ENCODE measurements around the gene BRF1. TPM values are rescaled to one million over a fixed set of nuclear protein-coding genes. Genes with fewer than 3 reads are reported as not detected.
"Not testable (repeated sequence)": the region's sequence is repeated elsewhere in the genome, so short reads cannot be mapped to it uniquely, and the experiment has no call there.

The BRF1 gene
- polyA plus RNA-seq, 3 donors, result 28.0 to 30.7 (median 30.5) TPM

DNA sequence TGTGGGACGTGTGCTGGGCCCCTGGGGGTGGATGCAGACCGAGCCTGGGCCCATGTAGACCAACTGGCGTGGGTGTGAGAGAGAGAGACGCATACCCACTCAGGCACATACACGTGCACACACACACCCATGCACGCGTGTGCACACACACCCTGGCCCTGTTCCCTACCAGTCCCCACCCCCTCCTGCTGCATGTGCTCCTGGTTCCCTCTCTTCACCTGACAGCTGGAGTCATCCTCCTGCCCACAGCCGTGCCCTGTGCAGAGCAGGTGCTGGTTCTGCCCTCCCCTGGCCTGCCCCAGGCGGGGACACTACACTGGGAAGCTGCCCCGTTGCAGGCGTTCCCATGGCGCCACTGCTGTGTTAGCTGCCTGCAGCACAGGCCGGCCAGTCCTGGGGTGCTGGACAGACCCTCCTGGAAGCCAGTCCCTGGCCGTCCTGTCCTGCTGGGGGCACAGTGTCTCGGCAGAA, 32.3 kb upstream of the BRF1 start:
- no peak for DNase-seq (ENCODE audit: low read depth in 3 of 3, low spot score in 2 of 3)

DNA sequence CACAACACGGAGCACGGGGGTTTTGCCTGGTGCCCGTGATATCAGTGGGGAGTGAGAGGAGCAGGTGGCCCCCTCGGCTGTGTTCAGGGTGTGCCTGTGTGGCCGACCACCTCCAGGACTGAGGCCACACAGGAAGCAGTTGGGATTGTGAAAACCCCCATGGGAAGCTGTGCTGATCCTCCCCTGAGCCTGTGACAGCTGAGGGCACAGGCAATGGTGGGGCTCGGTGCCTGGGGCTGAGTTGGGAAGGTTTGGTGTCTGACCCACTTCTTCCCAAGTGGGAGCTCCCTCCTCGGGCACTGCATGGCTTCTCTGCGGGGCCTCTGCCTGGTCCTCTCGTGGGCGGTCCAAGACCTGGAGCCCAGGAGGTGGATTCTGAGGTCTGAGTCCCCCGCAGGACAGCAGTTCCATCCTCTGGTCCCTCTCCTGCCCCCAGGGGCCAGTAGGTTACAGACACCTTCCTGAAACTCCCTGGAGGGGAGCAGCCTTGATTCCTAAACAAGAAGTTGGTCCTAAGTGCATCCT, 31.6 kb upstream of the BRF1 start:
- DNase-seq (ENCODE audit: low read depth in 3 of 3, low spot score in 2 of 3), result no peak

DNA sequence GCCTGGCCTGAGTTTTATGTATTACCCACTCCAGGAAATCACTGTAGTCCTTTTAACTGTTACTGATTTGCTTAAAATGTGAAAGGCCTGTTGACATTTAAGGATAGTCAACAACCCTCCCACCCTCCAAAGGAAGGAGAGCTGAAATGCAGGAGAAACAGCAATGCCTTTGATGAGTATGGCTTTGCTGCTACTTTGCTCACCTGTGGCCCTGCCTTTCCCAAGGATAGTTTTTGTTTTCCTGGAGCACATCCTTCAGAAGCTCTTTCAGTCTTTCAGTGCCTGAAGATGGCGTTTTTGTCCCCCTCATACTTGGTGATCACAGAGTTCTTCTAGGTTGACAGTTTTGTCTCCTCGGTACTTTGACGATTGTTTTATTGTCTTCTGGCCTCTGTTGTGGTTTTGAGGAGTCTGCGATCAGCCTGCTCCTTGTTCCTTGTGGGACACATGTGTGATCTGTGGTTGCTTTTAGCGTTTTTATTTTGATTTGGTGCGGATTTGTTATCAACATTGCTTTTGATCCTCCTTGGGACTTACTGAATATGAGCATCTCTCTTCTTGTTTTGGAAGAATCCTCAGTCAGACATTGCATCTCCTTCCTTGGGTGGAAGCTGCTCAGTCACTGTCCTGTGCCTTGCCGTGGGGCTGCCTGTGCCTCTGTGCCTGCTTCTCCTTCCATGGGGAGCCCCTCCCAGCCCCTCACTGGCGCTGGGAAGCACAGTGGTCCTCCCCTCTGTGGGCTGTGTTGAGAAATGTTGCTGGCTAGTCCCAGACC, 31.0 kb upstream of the BRF1 start:
- no peak for DNase-seq (ENCODE audit: low read depth in 3 of 3, low spot score in 2 of 3)

DNA sequence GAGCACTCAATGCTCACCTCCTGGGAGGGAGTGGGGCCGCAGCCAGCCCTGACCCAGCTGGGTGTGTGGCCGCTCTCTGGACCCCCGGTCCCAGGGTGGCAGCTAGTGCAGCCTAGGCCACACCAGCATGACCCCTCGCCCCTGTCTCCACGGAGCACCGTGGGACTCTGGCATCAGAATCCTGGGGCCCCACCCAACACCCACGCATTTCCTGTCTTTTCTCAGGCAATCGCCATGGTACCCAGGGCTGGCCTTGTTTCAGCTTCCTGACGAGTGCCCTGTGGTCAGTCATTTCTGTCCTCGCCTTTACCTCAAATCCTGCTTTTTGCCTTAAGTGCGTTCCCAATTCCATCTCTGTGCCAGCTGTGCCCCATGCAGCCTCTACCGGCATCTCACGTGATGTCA, 29.7 kb upstream of the BRF1 start:
- DNase-seq (ENCODE audit: low read depth in 3 of 3, low spot score in 2 of 3), result no peak

DNA sequence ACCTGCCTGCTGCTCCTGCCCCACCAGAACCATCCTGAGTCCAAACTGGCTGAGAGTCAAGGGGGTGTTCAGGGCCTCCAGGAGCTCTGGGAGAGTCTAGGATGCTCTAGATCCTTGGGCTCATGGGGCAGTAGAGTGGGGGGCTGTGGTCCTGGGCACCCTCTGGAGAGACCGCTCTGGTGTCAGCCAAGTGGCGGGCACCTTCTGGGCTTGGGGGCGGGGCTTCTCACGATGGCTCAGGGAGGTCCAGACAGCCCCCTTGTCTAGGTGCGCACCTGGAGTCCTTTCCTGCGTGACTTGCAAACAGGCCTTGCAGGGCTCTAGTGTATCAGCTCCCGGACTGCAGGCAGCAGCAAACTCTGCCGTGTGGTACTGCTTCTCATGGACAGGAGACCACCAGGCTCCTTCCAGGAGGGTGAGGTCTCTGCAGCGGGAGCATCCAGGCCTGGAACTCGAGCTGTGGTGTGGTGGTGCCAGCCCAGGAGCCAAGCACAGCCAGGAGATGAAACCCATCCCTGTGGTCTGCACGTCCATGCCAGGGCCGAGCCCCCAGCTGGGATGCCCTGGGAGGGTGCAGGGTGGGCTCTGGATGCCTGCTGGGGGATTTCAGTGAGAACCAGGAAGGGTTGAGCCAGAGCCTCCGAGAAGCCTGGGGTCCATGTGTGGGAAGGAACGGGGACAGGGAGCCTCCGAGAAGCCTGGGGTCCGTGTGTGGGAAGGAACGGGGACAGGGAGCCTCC, 28.8 kb upstream of the BRF1 start:
- no peak for DNase-seq (ENCODE audit: low read depth in 3 of 3, low spot score in 2 of 3)

DNA sequence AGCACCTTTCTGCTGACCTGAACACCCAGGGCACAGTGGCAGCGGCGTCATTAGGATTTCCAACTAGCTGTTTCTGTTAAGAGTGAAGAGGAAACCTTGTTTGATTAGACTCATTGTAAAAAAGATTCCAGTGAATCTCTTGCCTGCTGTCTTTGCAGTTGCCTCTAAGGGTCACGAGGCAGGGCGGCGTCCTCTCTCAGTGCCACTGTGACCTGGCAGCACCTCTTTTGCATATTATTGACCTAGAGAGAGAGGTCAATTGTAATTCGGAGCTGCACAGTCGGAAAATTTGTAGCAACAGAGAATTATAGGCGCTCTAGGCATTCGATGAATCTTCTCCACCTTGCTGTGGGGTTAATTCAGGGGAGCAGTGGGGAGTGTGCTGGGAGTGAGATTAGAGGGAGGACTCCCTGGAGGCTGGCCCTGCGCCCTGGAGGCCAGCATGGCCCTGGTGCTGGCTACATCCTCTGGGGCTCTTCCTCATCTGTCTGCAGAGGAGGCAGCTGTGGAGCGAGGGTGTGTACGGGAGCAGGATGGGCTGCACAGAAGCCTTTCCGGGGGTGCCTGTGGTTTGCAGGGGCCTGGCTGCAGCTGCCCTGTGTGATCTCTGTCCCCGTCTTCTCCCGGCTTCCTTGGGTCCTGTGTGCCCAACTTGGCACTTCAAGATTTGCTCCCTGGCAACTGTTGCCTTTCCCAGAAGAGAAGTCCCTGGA, 28.0 kb upstream of the BRF1 start:
- DNase-seq (ENCODE audit: low read depth in 3 of 3, low spot score in 2 of 3), result no peak

DNA sequence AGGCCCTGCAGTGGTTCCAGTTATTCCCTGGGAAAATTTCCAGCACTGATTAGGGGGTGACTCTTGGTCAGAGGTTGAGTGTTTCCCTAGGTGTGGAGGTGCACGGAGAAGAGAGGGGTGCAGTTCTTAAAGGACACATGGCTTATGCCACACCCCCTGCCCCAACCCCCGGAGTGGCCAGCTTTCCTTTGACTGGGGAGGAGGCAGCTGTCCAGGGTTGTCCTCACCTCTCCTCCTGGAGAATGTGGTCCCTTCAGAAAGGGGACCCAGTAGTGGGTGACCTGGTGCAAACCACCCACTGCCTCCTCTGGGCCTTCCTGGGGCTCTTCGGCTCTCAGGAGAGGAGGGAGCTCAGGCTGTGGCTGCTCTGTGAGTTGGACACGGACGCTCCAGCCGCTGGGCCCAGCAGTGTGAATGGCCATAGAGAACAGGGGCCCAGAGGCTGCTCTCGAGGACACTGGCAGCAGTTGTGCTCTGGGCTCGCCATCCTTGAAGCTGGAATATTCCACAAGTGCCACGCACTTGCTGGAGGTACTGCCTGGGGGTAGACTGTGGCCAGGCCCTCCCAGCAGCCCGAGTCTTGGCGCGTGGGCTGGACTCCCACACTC, 27.4 kb upstream of the BRF1 start:
- no peak for DNase-seq (ENCODE audit: low read depth in 3 of 3, low spot score in 2 of 3)

DNA sequence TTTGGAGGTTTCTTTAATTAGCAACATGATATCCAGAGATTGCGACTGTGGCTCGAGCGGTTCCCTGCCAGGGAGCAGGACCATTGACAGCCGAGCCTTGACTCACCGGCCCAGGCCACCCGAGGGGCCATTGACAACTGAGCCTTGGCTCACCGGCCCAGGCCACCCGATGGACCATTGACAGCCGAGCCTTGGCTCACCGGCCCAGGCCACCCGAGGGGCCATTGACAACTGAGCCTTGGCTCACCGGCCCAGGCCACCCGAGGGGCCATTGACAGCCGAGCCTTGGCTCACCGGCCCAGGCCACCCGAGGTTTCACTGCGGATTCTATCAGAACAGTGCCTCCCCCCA, 26.9 kb upstream of the BRF1 start:
- not testable (repeated sequence) for DNase-seq (ENCODE audit: low read depth in 3 of 3, low spot score in 2 of 3)

DNA sequence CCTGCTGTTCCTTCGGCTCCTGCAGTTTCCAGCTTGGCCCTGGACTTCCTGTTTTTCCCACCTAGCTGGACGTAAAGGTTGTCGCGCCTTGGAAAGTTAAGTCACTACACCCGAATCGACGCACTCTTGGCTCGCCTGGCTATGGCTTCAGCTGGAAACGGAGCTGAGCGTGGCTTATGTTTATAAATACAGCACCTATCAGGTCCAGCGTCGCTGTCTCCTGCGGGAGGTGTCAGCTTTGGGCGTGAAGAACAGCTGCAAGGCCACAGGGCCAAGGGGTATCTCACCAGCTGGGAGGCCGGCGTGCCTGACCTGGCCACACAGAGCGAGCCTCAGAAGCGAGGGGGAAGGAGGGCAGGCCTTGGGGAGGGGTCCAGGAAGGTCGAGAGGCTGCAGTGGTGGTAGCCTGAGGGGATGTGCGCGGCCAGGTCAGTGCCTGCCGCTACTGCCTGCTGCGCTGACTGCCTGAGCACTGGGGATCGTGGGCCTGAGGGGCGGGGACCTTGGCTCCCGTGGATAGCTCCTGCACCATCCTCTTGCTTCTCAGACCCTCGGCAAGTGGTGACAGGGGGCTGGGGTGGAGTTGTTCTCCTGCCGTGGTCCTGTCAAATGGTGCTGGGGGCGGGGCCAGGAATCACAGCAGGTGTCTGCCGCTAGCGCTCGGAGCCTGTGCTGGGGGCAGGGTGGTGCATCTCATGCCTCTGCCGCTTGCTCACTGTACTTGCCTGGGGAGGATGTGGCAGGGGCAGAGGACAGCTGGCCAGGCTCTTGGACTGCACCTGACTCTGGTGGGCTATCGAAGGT, 26.3 kb upstream of the BRF1 start:
- DNase-seq (ENCODE audit: low read depth in 3 of 3, low spot score in 2 of 3), result no peak

DNA sequence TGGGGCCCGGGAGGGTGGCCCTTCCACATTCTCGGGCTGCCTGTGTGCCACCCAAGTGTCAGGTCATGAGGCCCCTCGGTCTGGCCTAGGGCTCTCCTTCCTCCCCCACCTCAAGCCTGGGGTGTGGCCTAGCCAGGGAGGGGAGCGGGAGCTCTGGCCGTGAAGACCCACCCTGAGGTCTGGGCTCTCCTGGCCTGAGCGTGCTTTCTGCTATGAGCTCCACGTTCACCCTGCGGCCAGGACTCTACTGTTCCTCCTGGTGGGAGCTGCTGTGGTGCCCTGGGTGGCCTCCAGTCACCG, 25.7 kb upstream of the BRF1 start:
- no peak for DNase-seq (ENCODE audit: low read depth in 3 of 3, low spot score in 2 of 3)

DNA sequence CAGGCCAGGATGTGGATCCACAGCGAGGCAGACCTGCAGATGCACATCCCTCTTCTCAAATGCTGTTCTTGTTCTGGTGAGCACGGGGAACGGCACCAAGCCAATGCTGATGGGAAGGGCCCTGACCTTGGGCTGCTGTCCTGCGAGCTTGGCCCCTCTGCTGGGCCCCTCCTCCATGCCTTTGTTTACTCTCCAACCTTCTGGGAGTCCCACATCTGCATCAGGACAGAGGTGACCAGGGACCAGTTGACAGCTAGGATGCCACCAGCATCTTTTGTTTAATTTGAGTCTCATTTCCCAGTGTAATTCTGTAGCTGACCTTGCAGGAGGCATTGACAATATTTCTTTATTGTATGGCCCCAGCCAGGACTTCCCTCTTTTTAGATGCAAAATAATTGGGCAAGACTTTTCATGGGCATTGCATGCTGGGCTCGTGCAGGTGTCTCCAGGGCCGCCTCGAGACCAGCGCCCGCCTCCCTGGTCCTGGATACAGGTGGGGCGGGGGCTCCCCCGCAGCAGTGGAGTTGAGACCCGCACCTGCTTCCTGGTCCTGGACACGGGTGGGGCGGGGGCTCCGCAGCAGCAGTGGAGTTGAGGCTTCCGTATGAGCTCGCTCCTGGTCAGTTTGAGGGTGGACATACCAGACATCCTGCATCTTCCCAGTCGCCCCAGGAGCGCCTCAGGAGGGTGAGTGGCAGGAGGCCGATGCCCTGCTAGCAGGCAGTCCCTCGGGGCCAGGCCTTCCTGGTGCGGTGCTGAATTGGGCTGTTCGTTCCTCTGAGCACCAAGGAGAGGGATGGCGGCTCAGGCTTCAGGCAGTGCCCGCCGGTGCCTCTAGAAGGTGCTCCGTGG, 25.1 kb upstream of the BRF1 start:
- DNase-seq (ENCODE audit: low read depth in 3 of 3, low spot score in 2 of 3), result no peak

DNA sequence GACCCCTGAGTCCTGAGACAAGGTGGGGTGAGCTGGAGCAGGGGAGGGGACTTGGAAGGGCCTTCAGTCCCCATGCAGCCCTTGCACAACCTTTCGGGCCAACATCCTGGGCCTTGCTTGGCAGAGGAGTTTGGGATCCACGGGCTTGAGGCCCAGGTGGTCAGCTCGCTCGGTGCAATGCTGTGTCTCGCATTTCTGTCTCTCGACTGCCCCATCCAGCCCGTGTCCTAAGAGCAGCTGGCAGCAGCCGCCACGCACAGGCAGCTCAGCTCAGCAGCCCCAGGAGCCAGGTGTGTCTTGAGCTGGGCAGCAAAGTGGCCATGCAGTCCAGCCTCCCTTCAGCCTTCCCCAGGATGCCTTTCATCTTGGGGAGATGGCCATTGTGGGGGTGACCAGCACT, 24.5 kb upstream of the BRF1 start:
- DNase-seq (ENCODE audit: low read depth in 3 of 3, low spot score in 2 of 3), result no peak

DNA sequence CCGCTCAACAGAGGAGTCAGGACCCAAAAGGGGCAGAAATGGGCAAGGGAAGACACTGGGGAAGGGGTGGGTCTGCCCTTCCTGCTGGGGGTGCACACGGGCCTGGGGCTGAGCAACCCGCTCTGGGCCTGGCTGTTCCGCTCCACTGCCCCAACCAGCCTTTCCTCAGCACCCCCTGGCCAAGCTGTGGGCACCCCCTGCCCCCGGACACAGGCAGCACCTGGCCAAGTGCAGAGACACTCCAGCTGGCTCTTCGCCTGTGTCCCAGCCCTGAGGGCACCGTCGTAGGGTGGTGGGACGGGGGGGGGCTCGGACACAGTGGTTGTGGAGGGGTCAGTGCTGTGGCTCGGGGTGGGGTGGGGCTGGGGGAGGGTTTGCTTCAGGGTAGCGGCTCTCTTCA, 24.1 kb upstream of the BRF1 start:
- DNase-seq (ENCODE audit: low read depth in 3 of 3, low spot score in 2 of 3), result no peak

DNA sequence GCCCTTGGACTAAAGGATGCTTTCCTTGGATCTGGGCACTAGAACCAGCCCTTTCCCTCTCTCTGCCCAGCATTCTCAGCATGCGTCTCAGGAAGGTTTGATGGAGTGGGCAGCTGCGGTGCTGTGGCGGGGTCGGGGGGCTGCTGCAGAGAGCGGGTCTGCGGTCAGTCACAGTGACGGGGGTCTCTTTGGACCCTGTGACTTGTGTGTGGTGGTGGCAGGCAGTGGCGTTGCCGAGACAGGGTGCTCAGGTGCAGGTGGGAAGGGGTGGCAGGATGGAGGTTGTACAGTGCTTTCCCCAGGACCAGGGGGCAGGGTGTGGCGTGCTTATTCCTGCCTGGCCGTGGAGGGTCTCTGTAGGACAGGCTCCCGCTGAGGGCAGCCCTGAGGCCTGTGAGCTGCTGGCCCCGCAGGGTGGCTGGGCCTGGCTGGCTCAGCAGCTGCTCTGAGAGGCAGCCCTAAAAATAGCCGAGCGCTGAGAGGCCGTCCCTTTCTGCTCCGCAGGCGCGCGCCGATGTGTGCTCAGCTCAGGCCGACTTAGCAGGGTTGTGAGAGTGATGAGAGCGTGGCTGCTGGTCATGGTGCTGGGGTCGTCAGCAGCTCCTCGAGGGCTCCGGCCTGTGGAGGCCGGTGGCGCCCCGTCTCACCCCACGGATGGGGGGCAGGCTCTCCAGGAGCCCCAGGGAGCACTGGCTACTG, 23.4 kb upstream of the BRF1 start:
- DNase-seq (ENCODE audit: low read depth in 3 of 3, low spot score in 2 of 3), result no peak

DNA sequence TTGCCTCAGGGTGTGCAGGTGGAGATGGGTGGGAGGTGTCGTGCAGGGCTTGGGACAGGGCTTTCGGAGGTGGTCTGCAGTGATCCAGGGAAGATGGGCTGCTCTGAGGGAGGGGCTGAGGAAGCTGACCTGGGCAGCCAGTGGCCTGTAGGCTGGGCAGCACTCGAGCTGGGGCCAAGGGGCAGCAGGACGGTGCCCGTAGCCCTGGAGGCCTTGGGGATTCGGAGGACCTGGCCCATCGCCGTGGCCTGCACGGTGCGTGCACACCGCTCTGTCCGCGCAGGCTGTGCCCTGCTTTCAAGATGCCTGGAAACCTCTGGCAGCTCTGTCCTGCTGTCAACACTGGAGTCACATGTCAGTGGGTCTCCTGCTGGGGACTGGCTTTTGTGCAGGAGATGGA, 22.9 kb upstream of the BRF1 start:
- no peak for DNase-seq (ENCODE audit: low read depth in 3 of 3, low spot score in 2 of 3)

DNA sequence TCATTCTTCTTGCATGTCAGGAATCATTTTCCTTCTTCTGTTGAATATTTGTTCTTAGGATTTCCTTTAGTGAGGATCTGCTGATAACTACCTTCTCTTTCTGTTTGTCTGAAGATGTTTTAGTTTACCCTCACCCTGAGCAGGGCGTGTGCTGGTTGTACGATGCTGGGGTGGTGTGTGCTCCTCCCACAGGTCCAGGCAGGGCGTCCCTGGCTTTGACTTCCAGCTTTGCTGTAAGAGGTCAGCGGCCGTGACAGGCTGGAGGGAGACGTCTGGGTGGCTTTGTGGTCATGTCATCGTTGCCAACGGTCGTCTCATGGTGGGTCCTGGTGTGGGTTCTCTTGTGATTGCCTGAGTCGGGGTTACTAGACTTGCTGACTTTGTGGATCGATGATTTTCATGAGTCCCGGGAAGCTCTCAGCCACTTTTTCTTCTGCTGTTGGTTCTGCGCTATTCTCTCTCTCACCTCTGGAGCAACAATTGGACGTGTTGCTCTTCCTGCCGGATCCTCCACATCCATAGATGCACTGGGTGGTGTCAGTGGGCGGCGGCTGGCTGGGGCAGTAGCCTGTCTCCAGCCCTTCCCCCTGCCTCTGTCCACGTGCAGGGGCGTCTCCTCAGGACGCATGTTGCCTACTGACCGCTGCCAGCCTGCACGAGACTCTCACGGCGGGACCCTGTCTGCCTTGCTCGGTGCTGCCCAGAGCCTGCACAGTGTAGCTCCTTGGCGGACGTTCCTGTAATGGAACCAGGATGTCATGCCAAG, 22.2 kb upstream of the BRF1 start:
- no peak for DNase-seq (ENCODE audit: low read depth in 3 of 3, low spot score in 2 of 3)

DNA sequence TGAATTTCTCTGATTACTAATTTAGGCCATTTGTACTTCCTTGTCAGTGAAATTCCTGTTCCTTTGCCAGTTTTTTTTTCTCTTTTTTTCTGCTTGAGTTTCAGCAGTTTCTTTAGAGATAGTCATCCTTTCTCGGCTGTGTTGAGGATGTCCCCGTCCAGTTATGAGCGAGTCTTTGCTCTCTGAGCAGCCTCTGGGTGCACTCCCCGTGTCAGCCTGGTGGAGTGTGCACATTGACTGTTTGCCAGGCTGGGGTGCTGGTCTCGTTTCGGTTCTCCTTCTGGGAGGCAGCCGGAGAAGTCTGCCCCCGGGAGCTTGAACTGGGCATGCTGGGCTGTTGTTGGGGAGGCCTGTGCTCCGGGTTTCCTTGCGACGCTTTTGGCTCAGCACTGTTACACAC, 16.7 kb upstream of the BRF1 start:
- DNase-seq (ENCODE audit: low read depth in 3 of 3, low spot score in 2 of 3), result no peak

DNA sequence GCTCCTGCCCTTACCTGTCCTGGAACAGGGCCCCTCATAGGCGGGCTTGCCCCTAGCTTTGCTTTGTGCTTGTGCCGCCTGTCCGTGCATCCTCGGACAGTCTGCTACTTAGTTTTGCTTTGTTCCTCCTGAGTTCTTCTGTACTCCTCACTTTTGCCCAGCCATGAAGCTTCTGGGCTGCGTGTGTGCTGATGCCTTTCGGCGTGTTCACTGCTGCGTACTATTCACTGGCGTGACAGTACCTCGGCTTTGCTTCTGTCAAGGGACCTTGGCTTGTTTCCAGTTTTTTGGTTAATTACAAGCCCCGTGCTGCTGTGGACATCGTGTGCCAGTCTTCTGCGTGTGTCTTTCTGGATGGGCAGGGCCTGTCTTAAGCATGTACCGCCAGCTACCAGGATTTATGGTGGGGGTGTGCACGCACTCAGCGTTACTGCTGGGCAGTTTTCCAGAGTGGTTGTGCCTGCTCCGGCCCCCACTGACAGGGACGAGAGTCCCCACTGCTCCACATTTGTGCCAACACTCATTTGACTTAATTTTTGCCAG, 16.2 kb upstream of the BRF1 start:
- DNase-seq (ENCODE audit: low read depth in 3 of 3, low spot score in 2 of 3), result no peak

Data from right renal cortex interstitium (tissue), 3 donors.